Cardiac fibroblast (primary cell): ENCODE results near the gene KCNH8.
"Not testable (repeated sequence)": the region's sequence is repeated elsewhere in the genome, so short reads cannot be mapped to it uniquely, and the experiment has no call there.

Experiments
- DNase-seq, 2 donors: peaks; one replicate each; pipeline versions ENCODE4 v3.0.0 to v3.0.0-alpha.2; 2010; ENCODE audit warnings: low read depth in 2 of 2
- H3K4me3 ChIP-seq, 2 donors: replicated peaks in 1 of 2; 1 replicate in 1 of 2; 2 replicates in 1 of 2; pipeline ENCODE4 v1.5.1; 2011; ENCODE audit warnings: low read depth in 2 of 2, low read length in 2 of 2, mild to moderate bottlenecking in 2 of 2, moderate library complexity in 1 of 2
- CTCF ChIP-seq: IDR thresholded peaks from one replicate; pipeline ENCODE4 v1.5.1; 2011; ENCODE audit warnings: low read depth, mild to moderate bottlenecking, low read length, inconsistent platforms

KCNH8 gene

GRCh38 chr3:19147905-19148767 lies at the start of gene KCNH8:
KCNH8 (plus strand) TSS chr3:19148510; CDS start chr3:19148720, 210 bp downstream.
- DNase-seq, result no peak
- peak within 1 kb of the TSS; percentile 54 to 69 for H3K4me3 ChIP-seq
- no peak for TF ChIP-seq CTCF

- H3K4me3 ChIP-seq, DNase-seq: not testable (repeated sequence)
Observed at GRCh38 chr3:19102654-19103290, 45.5 kb upstream of the KCNH8 start.

GRCh38 chr3:19103510-19103909 lies 44.8 kb upstream of the KCNH8 start:
- no peak for DNase-seq
- TF ChIP-seq CTCF, result no peak
- no peak overlapping the region for H3K4me3 ChIP-seq

- no peak for TF ChIP-seq CTCF
- no peak overlapping the region for H3K4me3 ChIP-seq
- no peak for DNase-seq
Observed at GRCh38 chr3:19104459-19104858, 43.9 kb upstream of the KCNH8 start.

- no peak for TF ChIP-seq CTCF
- DNase-seq, result no peak
- no peak overlapping the region for H3K4me3 ChIP-seq
Observed at GRCh38 chr3:19105826-19106225, 42.5 kb upstream of the KCNH8 start.

- no peak overlapping the region for H3K4me3 ChIP-seq
- no peak for TF ChIP-seq CTCF
- no peak for DNase-seq
Observed at GRCh38 chr3:19106307-19106706, 42.0 kb upstream of the KCNH8 start.

- H3K4me3 ChIP-seq, result no peak overlapping the region
- TF ChIP-seq CTCF, result no peak
- no peak for DNase-seq
Observed at GRCh38 chr3:19107719-19108118, 40.6 kb upstream of the KCNH8 start.
